Duodenal mucosa (tissue), 2 donors: ENCODE results near the gene HOXB1.

Experiments used
- H3K27ac ChIP-seq: one replicate; pipeline ENCODE4 v1.7.0; 2013; ENCODE audit warnings: low read depth, low read length
- H3K27me3 ChIP-seq, 2 donors: one replicate each; pipeline ENCODE4 v1.7.0; 2013; ENCODE audit warnings: low read length in 2 of 2, control low read depth in 1 of 2; ENCODE audit not compliant: insufficient read depth in 2 of 2, control insufficient read depth in 1 of 2
- H3K36me3 ChIP-seq, 2 donors: one replicate each; pipeline ENCODE4 v1.7.0; 2013; ENCODE audit warnings: low read length in 2 of 2, control low read depth in 1 of 2; ENCODE audit not compliant: insufficient read depth in 2 of 2, control insufficient read depth in 1 of 2
- H3K4me1 ChIP-seq, 2 donors: one replicate each; pipeline ENCODE4 v1.7.0; 2013; ENCODE audit warnings: low read length in 2 of 2, control low read depth in 1 of 2; ENCODE audit not compliant: insufficient read depth in 2 of 2, control insufficient read depth in 1 of 2
- H3K4me3 ChIP-seq, 2 donors: one replicate each; pipeline ENCODE4 v1.7.0; 2013; ENCODE audit warnings: low read length in 2 of 2, low read depth in 1 of 2
- H3K9ac ChIP-seq, 2 donors: one replicate each; pipeline ENCODE4 v1.7.0; 2013; ENCODE audit warnings: low read length in 2 of 2, low read depth in 1 of 2
- H3K9me3 ChIP-seq, 2 donors: one replicate each; pipeline ENCODE4 v1.7.0; 2013; ENCODE audit warnings: low read length in 2 of 2, control low read depth in 1 of 2; ENCODE audit not compliant: control insufficient read depth in 1 of 2

The HOXB1 gene

GRCh38 chr17:48532261-48532660 lies 1.4 kb upstream of the HOXB1 start:
- Histone ChIP-seq H3K27ac (no peak overlapping the region), H3K4me3 (no peak overlapping the region), H3K4me1 (no peaks in the 10 kb centered on the region), H3K27me3 (peaks cover 0 to 21% of the 10 kb centered on the region in 2 donors), H3K9ac (no peak overlapping the region), H3K36me3 (no peaks in the 10 kb centered on the region), H3K9me3 (no peaks in the 10 kb centered on the region)

GRCh38 chr17:48530208-48530886 lies 464 bp downstream of the HOXB1 start:
- H3K4me3 ChIP-seq: no peak overlapping the region
- H3K27me3 ChIP-seq: peaks cover 10 to 35% of the 10 kb centered on the region in 2 donors
- no peaks in the 10 kb centered on the region for H3K4me1 ChIP-seq
- H3K9ac ChIP-seq: no peak overlapping the region
- H3K36me3 ChIP-seq: no peaks in the 10 kb centered on the region
- H3K9me3 ChIP-seq: no peaks in the 10 kb centered on the region
- no peak overlapping the region for H3K27ac ChIP-seq

- Histone ChIP-seq H3K27me3 (peaks cover 14 to 38% of the 10 kb centered on the region in 2 donors), H3K9me3 (no peaks in the 10 kb centered on the region), H3K27ac (no peak overlapping the region), H3K9ac (no peak overlapping the region), H3K4me3 (no peak overlapping the region), H3K36me3 (no peaks in the 10 kb centered on the region), H3K4me1 (no peaks in the 10 kb centered on the region)
Measured at GRCh38 chr17:48529683-48530009, 1.2 kb downstream of the HOXB1 start.

GRCh38 chr17:48528936-48529682 lies 1.7 kb downstream of the HOXB1 start:
- peaks cover 14 to 38% of the 10 kb centered on the region in 2 donors for H3K27me3 ChIP-seq
- H3K36me3 ChIP-seq: no peaks in the 10 kb centered on the region
- H3K9ac ChIP-seq: no peak overlapping the region
- no peak overlapping the region for H3K27ac ChIP-seq
- no peaks in the 10 kb centered on the region for H3K4me1 ChIP-seq
- H3K4me3 ChIP-seq: no peak overlapping the region
- H3K9me3 ChIP-seq: no peaks in the 10 kb centered on the region

- H3K9me3 ChIP-seq: no peaks in the 10 kb centered on the region
- H3K4me3 ChIP-seq: no peak overlapping the region
- H3K27ac ChIP-seq: no peak overlapping the region
- H3K9ac ChIP-seq: no peak overlapping the region
- H3K36me3 ChIP-seq: no peaks in the 10 kb centered on the region
- H3K4me1 ChIP-seq: no peaks in the 10 kb centered on the region
- H3K27me3 ChIP-seq: peaks cover 14 to 36% of the 10 kb centered on the region in 2 donors
Measured at GRCh38 chr17:48528153-48528935, 2.5 kb downstream of the HOXB1 start.

GRCh38 chr17:48527547-48527932 lies 3.3 kb downstream of the HOXB1 start:
- Histone ChIP-seq H3K36me3 (no peaks in the 10 kb centered on the region), H3K9ac (no peak overlapping the region), H3K27me3 (peaks cover 14 to 41% of the 10 kb centered on the region in 2 donors), H3K27ac (no peak overlapping the region), H3K4me3 (no peak overlapping the region), H3K9me3 (no peaks in the 10 kb centered on the region), H3K4me1 (no peaks in the 10 kb centered on the region)

- Histone ChIP-seq H3K27ac (no peak overlapping the region), H3K36me3 (no peaks in the 10 kb centered on the region), H3K4me3 (no peak overlapping the region), H3K27me3 (peaks cover 14 to 47% of the 10 kb centered on the region in 2 donors), H3K4me1 (peaks cover 0 to 5% of the 10 kb centered on the region in 2 donors), H3K9ac (no peak overlapping the region), H3K9me3 (no peaks in the 10 kb centered on the region)
Measured at GRCh38 chr17:48526608-48527546, 3.9 kb downstream of the HOXB1 start.

GRCh38 chr17:48523010-48523409 lies 7.8 kb downstream of the HOXB1 start:
- H3K4me3 ChIP-seq: no peak overlapping the region
- H3K27ac ChIP-seq: no peak overlapping the region
- H3K27me3 ChIP-seq: peaks cover 18 to 34% of the 10 kb centered on the region in 2 donors
- no peak overlapping the region for H3K9ac ChIP-seq
- H3K9me3 ChIP-seq: no peaks in the 10 kb centered on the region
- H3K36me3 ChIP-seq: no peaks in the 10 kb centered on the region
- peaks cover 0 to 6% of the 10 kb centered on the region in 2 donors for H3K4me1 ChIP-seq

- H3K4me3 ChIP-seq: no peak overlapping the region
- H3K9me3 ChIP-seq: no peaks in the 10 kb centered on the region
- no peaks in the 10 kb centered on the region for H3K36me3 ChIP-seq
- no peak overlapping the region for H3K9ac ChIP-seq
- H3K4me1 ChIP-seq: peaks cover 0 to 6% of the 10 kb centered on the region in 2 donors
- H3K27me3 ChIP-seq: peaks cover 18 to 29% of the 10 kb centered on the region in 2 donors
- no peak overlapping the region for H3K27ac ChIP-seq
Measured at GRCh38 chr17:48522031-48522653, 8.7 kb downstream of the HOXB1 start.
